HG03095 (cell line): ENCODE data around the gene SMC1A.

Experiments used
- ATAC-seq: cut with Tn5 transposase; IDR thresholded peaks from one replicate; pipeline ENCODE4 v1.9.1; 2021; ENCODE audit warnings: moderate library complexity; ENCODE audit not compliant: unreplicated experiment

Gene SMC1A

DNA sequence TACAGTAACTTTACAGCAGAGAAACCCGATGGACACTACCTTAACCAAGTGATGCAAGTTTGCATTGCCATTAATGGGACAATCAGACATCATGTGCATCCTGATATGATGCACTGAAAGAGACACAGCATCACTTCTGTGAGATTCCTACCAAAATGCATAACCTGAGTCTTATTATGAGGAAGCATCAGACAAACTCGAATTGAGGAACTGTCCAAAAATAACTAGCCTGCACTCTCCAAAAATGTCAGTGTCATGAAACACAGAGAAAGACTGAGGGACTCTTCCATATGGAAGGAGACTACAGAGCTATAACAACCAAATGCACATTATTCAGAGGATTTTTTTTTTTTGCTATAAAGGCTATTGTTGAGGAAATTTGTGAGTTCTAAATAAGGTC, 74.5 kb downstream of the SMC1A start:
- ATAC-seq: no peak

DNA sequence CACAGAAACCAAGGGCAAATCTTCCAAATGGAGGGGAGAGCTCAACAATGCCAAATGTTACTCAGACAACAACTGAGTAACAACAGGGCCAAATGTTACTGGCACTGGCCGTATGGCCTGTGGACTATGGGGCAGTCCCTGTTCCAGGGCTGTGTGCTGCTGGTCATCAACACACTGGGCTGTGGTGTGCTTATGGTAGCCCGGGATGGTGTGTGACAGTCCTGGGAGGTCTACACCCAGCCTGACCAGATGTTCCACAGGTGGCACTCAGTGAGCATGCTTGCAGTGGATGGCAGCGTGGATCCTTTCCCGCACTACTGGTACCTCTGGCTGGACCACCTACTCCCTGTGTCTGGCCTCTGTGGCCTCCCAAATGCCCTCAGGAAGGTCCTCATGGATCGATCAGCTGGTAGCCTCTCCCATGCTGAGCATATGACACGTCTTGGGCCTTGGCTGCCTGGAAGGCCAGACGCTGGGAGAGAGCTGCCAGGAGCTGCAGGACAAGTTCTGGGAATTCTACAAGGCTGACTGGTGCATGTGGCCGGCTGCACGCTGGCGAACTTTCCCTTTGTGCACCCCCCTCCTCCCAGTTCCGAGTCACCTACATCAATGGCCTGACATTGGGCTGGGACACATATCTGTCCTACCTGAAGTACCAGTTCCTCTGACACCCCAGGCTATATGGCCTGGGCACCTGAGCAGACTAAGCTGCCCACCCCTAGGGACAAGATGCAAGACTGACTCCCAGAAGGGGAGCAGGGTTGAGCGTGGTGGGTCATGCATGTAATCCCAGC, 81.4 kb downstream of the SMC1A start:
- no peak for ATAC-seq

DNA sequence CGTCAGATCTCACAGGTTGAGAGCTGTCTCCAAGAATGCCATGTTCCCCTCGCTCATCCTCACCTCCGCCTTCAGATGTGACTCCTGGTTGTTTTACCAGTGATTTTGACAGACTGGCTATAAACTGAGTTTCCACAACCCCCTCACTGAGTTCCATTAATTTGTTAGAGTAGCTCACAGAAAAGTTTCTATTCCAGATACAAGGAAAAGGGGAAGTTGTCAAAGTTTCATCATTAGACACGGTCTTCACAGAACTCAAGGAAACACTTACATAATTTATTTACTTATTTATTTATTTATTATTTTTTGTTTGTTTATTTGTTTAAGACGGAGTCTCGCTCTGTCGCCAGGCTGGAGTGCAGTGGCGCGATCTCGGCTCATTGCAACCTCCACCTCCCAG, 85.4 kb downstream of the SMC1A start:
- no peak for ATAC-seq

DNA sequence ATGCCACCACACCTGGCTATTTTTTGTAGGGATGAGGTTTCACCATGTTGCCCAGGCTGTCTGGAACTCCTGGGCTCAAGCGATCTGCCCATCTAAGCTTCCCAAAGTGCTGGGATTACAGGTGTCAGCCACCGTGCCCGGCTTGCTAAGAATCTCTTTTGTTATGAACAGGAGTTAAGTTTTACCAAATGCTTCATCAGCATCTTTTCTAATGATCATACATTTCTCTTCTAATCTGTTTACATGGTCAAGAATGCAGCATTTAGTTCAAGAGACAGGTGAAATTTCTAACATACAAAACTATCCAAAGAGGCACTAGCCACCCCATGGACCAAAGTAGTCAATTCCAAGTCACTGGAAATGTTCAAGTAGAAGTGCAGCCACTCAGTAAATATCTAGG, 88.6 kb downstream of the SMC1A start:
- ATAC-seq: no peak

DNA sequence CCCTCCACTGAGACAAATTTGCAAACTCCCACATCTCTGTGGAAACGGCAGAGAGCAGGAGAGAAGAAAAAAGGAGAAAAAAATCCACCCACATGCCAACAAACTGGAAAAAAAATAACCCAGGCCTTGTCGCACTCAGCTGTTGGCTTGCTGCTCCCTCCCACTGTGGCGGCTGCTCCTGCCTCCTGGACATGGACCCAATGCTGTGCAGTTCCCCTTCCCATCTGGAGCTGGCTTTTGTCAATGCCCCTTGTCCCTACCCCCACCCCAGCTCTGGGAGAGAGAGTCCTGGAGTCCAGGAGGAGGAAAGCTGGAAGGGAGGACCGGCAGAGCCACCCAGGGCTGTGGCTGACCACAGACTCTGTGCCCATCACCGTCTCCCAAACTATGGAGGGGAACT, 90.2 kb downstream of the SMC1A start:
- no peak for ATAC-seq

DNA sequence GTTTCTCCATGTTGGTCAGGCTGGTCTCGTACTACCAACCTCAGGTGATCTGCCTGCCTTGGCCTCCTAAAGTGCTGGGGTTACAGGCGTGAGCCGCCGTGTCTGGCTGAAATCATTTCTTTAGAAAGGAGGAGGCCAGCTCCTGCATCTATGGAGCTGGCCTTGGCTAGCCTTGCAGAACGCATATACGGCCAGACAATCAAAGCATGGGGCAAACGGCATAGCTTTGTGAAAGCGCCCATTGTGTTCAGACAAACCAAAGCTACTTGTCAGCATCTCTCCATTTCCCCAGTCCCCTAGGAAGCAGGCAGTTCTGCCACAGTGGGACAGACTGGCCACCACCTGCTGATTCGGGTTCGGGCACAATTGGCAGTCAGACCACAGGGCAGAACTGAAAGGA, 92.1 kb downstream of the SMC1A start:
- no peak for ATAC-seq

DNA sequence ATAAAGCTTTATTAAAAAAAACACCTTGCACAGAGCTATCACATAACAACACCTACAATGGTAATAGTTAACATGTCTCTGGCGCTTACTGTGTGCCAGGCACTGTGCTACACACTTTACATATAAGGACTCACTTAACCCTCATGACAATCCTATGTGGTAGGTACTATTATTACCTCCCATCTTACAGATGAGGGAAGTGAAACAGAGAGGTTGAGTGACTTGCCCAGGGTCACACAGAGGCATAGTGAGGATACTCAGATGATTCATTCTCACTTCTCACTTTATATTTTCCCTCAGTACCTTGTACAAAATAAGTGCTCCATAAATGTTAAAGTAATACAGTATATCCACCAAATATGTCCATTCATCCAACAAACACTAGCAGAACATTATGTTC, 97.7 kb downstream of the SMC1A start:
- ATAC-seq: no peak
